Mammary epithelial cell (primary cell): ENCODE results near the gene WAS.

Experiments used
- CTCF ChIP-seq, 2 donors: IDR thresholded peaks in 1 of 2; conservative IDR thresholded peaks in 1 of 2; 2 replicates each; pipeline ENCODE4 v1.5.1; 2011 to 2012; ENCODE audit warnings: inconsistent platforms in 2 of 2, low read length in 2 of 2, mild to moderate bottlenecking in 2 of 2, control low read depth in 1 of 2, low read depth in 1 of 2; ENCODE audit not compliant: insufficient read depth in 1 of 2; ENCODE audit errors: extremely low read depth in 1 of 2
- EZH2 ChIP-seq: IDR thresholded peaks from 2 replicates; pipeline ENCODE4 v1.6.1; 2012; ENCODE audit warnings: low read length, inconsistent platforms, borderline replicate concordance

GRCh38 chrX:48676893-48677270 is 6.7 kb upstream of the WAS start:
- no peak for TF ChIP-seq CTCF (conservative IDR thresholded peaks at IDR 0.05 in 1 of 2, IDR thresholded peaks at IDR 0.05 in 1 of 2; ENCODE audit: extremely low read depth in 1 of 2, insufficient read depth in 1 of 2, low read depth in 1 of 2, low read length in 2 of 2)
- no peak for TF ChIP-seq EZH2
